Fibroblast of lung (primary cell): ENCODE results near the gene TAF10.

Experiments used
- CTCF ChIP-seq, 2 donors: IDR thresholded peaks in 1 of 2; conservative IDR thresholded peaks in 1 of 2; 1 replicate in 1 of 2; 2 replicates in 1 of 2; pipeline ENCODE4 v1.5.1; 2011 to 2012; ENCODE audit warnings: low read length in 2 of 2, control low read depth in 1 of 2, inconsistent platforms in 1 of 2, low read depth in 1 of 2, mild to moderate bottlenecking in 1 of 2
- EZH2 ChIP-seq: IDR thresholded peaks from 2 replicates; pipeline ENCODE4 v1.5.1; 2012; ENCODE audit warnings: low read length, control low read depth, mild to moderate bottlenecking; ENCODE audit errors: missing control alignments

- TF ChIP-seq CTCF (conservative IDR thresholded peaks at IDR 0.05 in 1 of 2, IDR thresholded peaks at IDR 0.05 in 1 of 2; ENCODE audit: low read depth in 1 of 2, low read length in 2 of 2) (no peak), EZH2 (no peak)
These were observed 25.9 kb upstream of the TAF10 start for GRCh38 chr11:6637871-6638270.
